ENCODE results near the gene MFRP.

Gene MFRP

DNA sequence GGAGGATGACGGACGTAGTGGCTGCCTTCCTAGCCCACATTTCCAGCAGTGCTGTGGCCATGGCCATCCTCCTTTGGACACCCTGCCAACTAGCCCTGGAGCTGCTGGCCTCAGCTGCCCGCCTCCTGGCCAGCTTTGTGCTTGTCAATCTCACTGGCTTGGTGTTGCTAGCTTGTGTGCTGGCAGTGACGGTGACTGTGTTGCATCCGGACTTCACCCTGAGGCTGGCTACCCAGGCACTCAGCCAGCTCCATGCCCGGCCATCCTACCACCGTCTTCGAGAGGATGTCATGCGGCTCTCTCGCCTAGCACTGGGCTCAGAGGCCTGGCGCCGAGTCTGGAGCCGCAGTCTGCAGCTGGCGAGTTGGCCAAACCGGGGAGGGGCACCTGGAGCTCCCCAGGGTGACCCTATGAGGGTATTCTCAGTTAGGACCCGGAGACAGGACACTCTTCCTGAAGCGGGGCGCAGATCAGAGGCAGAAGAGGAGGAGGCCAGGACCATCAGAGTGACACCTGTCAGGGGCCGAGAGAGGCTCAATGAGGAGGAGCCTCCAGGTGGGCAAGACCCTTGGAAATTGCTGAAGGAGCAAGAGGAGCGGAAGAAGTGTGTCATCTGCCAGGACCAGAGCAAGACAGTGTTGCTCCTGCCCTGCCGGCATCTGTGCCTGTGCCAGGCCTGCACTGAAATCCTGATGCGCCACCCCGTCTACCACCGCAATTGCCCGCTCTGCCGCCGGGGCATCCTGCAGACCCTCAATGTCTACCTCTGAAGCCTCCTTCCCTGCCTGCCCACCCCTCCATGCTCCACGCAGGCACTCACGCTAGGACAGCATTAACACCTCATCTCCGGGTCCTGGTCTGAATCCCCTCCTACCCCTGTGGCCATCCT lies 10.6 kb downstream of the MFRP start:
- peak; percentile 27 for DNase-seq

DNA sequence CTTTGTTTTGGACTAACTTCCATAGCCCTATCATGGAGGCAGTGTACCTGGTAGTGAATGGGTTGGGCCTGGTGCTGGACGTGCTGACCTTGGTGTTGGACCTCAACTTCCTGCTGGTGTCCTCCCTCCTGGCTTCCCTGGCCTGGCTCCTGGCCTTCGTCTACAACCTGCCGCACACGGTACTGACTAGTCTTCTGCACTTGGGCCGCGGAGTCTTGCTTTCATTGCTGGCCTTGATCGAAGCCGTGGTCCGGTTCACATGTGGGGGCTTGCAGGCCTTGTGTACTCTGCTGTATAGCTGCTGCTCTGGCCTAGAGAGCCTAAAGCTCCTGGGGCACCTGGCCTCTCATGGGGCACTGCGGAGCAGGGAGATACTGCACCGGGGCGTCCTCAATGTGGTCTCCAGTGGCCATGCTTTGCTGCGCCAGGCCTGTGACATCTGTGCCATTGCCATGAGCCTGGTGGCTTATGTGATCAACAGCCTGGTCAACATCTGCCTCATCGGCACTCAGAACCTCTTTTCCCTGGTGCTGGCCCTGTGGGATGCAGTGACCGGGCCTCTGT lies 11.3 kb downstream of the MFRP start:
- DNase-seq = peak; percentile 21

DNA sequence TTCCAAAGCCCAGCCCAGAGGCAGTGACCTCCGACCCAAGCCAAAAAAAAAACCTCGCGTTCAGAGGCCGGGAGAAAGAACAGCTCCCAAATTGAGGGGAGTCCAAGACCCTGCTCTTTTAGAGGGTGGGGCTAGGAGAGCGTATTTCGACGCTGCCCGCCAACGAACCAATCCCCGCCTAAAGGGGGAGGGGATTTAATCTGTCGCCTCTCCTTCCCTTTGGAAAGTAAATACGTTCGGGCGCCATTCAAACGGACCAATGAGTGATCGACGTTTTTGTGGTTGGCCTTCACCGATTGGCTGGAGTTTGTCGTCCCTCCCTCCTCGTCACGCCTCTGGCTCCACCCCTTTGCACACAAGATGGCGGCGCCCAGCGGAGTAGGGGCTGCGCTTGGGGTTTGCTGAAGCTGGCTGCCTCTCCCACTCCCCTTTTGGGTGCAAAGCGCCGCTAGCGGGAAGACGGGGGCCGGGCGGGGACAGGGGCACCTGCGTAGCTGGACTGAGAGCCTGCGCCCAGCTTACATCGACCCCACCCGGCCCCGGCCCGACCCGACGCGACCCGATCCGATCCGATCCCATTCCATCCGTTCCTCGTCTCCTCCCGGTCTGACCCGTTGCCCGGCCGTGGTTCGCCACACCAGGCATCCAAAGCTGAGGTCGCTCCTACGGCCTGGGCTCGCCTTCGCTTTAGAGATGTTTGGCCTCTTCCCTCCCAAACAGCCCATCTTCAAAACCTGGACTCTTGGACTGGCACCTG lies 12.2 kb downstream of the MFRP start, which contains the start of gene RNF26:
Gene RNF26, plus strand, starts transcription at position 354 of the 757 bp plus-strand sequence. CDS start 596 bp downstream, outside the sequence.
- DNase-seq = peak; percentile 99

DNA sequence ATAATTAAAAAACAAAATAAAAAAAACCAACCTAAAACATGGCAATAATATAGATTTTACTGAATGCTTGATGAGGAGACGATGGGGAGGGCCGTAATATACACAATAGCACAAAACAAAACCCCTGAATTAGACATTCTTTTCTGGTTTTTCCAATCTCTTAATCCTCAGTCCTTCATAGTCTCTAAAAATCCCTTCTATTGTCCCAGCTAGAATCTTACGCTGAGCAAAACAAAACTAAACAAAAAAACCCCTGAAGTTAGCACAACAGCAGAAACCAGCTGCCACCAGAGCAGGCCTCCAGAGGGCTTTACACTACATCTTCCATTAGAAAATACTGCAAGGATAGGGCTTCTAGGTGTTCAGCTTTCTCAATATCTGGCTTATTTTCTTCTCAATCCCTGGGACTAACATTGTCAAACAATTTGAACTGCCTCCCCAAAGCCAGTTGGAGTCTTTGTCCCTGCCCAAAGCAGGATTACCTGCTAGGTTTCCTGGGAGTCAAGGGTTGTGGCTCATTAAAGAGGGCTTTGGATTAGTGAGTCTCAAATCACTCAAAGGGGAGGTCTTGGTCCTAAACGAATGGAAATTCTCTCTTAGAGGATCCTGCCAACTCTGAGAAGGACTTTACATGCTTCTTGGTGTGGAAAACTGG lies 14.3 kb downstream of the MFRP start:
- no peak for DNase-seq

DNA sequence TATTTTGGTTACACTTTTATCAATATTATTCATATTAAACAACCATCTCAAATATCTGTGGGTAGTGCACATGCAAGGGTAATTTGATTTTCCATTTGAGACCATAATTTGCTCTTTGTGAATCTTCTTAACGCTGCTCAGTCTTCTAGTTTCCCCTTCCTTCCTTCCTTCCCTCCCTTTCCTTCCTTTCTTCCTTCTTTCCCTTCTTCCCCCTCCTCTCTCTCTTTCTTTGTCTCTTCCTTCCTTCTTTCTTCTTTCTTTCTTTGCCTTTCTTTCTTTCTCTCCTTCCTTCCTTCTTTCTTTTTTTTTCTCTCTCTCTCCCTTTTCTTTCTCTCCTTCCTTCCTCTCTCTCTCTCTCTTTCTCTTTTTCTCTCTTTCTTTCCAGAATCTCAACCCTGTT lies 16.3 kb downstream of the MFRP start:
- no peak for DNase-seq

DNA sequence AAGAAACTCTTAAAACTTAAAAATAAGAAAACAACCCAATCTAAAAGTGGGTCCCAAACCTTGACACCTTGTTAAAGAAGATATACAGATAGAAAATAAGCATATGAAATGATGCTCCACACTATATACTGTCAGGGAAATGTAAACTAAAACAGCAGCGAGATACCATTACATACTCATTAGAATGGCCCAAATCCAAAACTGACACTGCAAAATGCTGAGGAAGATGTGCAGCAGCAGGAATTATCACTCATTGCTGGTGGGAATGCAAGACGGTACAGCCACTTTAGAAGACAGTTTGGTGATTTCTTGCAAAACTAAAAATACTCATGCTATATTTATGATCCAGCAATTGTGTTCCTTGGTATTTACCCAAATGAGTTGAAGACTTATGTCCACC lies 17.2 kb downstream of the MFRP start:
- DNase-seq = no peak

DNA sequence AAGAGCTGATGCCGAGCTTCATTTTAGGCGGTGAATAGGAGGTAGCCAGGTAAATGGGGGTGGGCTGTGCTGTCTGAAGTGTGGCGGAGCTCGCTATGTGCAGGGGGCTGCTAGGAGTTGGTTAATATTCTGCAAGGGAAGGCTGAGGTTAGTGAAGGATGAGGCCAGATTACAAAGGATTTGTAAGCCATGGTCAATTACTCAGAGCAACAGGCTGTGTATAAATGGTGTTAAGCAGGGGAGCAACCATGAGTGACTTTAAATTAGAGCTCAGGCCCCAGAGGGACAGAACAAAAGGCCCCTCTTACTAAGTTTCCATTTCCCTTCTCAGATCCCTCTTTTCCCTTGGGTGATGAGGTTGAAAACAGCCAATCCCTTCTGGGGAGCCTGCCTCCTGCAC lies 22.3 kb downstream of the MFRP start:
- DNase-seq = no peak

DNA sequence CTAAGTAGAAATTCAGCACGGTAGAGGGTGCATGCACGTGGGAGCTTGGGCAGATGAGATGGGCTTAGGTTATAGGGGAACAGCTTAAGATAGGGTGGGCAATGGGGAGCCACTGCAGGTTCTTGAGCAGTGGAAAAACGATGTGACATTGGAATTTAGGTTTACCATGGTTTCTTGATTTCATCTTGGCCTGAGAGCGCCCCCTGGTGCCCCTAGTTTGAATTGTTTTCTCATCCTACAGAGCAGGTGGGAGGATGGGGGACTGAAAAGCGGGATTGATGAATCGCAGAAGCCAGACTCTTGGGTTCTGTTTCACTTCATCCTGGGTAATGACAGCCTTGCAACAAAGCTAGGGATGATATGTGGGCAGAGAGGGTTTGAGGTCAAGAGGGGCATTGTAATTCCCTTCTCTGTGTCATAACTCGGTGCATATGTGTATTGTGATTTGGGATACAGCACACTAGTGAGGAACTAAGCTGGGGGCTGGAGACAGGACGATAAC lies 22.9 kb downstream of the MFRP start:
- no peak for DNase-seq

DNA sequence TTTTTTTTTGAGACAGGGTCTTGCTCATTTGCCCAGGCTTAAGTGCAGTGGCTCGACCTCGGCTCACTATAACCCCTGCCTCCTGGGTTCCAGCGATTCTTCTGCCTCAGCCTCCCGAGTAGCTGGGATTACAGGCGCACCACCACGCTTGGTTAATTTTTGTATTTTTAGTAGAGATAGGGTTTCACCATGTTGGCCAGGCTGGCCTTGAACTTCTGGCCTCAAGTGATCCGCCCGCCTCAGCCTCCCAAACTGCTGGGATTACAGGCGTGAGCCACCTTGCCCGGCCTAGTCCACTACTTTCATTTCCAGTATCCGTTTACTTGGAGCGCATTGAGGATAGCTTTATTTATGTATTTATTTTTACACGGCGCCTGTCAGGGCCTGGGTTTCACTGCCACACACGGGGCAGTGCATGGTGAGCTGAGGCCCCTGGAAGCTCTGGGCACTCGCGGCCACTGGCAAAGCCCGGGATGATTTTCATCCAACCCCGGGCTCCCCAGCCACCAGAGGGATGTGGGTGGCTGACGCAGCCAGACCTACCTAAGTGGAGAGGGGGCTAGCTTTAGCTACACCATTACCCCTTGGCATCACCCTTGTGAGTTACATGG lies 23.5 kb downstream of the MFRP start:
- no peak for DNase-seq

DNA sequence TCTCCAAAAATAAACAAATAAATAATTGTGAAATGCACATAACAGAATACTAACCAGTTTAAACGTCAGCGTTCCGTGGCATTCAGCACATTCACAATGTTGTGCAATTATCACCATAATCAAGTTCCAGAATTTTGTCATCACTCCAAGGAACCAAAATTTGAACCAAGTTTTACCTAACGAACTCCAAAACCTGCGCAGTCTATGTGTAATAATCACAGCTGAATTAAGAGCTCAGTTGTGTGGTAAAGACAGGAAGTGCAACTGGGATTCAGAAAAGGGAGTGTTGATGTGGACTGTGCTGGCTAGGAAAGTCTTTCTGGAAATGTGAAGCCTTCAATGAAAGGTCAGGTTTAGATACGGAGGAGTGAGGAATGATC lies 24.2 kb downstream of the MFRP start:
- DNase-seq = no peak

DNA sequence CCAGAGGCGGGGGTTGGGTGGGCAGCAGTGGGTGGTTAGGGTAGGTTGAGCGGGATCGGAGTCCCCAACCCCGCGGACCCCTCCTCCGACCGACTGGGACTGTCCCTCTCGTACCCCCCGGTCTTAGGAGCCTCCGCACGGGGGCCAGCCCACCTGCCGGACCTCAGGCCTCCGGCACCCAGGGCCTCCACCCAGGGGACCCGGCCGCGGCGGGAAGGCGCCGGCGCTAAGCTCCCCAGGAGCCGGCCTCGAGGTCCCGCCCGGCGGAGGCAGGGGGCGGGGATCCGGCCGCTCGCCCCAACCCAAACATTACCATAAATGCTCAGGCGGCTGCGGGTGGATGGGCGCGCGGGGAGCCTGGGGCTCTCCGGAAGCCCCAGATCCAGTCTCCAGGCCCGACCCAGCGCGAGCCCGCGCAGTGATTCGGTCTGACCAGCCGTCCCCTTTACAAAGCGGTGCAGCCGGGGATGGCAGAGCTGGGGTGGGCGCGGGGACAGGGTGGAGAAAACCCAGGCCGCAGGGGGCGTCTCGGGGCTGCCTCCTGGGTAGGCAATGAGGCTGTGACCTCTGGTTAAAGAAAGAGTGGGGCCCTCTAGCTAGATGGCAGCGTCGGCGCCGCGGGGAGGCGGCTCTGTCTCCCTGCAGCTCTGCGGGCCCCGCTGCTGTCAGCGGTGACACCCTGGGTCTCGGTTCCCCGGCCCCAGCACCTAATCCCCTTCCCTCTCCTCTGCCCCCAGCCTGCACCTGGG lies 25.6 kb downstream of the MFRP start:
- DNase-seq = no peak

DNA sequence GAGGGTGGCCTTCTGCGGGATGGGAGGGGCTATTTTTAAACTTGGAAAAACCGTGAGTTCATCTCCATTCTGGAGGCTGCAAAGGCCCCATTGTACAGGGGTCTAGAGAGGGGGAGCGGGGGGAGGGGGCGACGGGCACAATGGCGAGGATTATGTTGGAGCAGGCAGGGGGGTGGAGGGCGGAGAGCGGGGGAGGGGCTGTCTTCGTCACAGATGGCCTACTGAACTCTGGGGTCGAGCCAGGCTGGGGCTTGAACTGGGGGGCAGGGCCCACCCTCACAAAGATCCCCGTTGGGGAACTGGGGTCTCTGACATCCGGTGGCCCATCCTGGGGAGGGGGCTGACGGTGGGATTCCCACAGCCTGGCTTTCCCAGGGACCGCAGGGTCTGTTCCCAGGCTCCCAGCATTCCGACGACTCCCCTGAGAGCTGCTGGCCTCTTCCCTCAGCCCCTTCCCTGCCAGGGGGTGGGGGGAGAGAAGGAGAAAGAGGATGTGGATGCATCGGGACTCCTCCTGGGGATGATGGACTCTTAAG lies 26.2 kb downstream of the MFRP start:
- DNase-seq = no peak

DNA sequence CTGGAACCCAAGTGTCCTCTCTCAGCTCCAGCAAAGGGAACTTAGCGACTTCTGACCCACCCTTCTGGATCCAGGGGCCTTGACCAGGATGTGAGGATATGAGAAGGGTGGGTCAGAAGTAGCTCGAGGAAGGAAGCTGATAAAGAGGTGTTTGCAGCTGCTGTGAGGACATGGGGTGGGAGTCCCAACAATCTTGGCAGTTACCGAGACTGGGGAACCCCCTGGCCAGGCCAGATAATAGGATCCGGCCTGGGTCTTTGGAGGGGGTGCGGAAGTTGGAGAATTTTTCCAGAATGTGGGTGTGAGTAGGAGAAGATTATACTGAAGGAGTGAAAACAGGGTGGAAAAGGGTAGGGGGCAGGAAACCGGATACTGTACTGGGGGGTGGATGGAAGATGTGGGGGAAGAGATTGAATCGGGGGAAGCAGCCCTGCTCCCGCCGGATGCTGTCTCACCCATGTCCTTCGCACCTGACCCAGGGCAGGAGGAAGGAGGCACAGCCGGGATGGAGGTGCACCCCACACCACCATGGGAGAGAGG lies 26.7 kb downstream of the MFRP start:
- DNase-seq = no peak

DNA sequence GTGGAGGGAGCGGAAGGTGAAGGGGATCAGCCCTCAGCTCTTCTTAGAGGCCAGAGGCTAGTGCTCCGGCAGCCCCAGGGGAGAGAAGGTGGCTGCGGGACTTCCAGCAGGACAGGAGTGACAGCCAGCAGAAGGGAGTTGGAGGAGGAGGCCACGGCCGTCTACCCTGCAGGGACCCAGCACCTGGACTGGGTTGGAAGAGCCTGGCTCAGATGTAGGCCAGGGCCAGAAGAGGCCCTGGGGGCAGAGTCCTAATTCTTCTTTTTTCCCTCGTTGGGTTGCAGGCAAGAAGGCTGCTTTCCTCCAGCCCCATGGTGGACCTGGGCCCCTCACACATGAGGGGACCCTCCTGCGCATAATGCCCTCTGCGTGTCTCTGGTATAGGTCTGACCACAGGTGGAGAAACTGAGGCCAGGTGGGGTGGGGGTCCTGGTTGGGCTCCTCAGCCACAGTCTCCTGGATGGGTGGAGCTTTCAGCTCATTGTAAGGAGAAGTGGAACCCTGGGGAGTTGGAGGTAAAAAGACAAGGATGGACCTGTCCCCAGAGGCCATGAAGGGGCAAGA lies 27.3 kb downstream of the MFRP start:
- DNase-seq = no peak

DNA sequence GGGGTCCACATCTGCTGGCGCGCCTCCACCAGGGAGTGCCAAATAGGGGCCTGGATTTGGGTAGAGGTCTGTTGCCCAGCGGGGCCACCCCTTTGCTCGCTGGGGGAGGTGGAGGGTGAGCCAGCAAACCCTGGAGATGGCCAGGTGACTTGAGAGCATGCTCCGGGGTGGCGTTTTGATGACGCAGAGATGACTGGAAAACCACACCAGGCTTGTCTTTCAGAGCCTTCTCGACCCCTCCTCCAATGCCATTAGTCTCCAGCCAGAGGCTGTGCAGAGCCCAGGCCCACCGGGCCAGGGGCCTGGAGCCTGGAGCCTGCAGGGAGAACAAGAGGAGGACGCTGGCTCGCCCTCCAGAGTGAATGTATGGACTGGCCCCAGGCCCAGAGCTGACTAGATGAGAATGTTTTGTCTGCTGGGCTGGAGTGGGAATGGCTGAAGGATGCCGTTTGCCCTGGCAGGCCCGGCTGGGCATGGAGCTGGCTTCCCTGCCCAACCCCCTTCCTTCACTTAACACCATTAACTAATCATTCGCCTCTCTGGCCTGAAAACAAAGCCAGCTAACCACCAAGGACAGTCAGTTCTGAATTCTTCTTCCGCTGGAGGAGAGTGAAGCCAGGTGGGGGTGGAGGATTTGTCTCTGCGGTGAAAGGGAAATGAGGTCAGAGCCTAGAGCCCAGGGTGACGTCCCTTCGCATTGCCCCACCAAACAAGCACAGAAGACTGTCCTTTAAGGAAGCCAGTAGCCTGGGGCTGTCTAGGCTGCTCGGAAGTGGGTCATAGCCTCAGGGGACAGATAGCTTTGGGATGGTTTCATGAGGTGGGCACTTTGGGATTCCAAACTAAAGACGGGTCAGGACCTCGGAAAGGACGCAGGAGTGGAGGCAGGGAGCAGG lies 28.0 kb downstream of the MFRP start:
- DNase-seq = no peak

DNA sequence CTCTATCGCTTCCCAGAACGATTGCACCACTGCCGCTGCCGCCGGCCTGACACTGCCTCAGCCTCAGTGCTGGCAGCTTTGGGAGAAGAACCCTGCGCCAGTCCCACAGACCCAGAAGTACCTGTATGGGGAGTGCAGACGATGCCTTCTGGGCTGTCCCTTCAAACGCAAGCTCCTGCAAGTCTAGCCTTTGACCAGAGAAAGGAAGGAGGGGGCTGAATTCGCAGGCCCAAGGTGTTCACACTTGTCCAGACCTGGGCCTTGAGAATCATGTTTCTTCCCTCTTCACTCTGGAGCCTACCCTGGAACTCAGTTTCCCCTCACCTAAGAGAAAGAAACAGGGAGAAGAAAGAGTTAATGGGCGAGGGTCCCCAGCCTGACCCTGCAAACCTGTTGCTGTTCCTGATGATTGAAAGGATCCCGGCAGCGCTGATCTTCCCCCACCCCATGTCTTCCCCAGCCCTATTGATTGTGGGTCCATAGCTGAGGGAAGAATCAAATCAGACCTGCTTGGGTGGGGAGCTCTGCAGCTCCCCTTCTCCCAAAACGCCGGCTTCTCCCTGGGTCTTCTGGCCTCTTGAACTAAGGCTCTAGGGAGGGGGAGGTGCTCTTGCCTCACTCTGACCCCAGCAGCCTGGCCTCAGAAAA lies 28.8 kb downstream of the MFRP start:
- DNase-seq = no peak

DNA sequence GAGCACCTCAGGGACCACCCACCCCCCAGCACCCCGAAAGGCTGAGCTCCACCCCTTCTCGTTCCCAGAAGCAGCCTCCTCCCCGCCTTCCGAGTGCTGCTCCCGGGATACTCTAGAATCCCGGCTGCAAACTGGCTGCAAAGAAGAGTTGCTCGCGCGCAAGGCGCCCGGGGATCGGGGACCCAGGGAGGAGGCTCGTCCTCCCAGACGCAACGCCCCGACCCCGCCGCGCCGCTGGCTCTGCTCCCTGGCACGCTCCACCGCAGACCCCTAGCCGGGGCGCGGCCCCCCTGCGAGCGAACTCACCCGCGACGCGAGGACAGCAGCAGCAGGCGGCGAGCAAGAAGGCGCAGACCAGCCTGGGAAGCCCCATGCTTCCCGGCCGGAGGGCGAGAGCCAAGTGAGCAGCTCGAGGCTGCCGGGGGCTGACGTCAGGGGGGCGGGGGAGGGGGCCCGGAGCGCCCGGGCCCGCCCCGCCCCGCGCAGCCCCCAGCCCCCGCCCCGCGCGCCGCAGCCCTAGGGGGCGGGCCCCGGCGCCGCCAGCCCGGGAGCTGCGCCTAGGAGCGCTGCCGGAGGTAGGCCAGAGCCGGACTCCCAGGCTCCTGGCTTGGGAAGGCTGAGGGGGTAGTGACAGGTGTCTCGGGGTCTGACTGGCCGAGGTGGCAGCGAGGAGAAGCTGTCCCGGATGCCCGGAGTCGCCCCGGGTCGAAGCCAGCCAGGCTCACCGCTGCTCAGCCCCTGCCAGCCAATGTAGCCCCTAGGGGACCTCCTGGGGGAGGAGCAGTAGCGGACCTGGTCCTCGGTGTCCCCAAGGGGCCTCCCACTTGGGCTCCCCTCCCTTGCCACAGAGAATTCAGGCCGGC lies 29.5 kb downstream of the MFRP start, which contains the start of gene MCAM:
Gene MCAM, minus strand, starts transcription at position 402 of the 863 bp plus-strand sequence. Its CDS starts 29 bp downstream, at position 373.
- no peak for DNase-seq
